Brain microvascular endothelial cell (primary cell): Measurements from ENCODE around the gene DUSP22.

Source experiments
- DNase-seq: peaks from one replicate; pipeline ENCODE4 v3.0.0-alpha.2; 2020
- H3K27ac ChIP-seq: fragments of 250-450 bp; sonication (Bioruptor Pico); 2 replicates; pipeline ENCODE4 v1.5.1; 2020; ENCODE audit warnings: mild to moderate bottlenecking, moderate library complexity
- H3K27me3 ChIP-seq: fragments of 250-450 bp; sonication (Bioruptor Pico); replicated peaks from 2 replicates; pipeline ENCODE4 v1.5.1; 2020; ENCODE audit warnings: mild to moderate bottlenecking
- H3K36me3 ChIP-seq: fragments of 250-450 bp; sonication (Bioruptor Pico); replicated peaks from 2 replicates; pipeline ENCODE4 v1.5.1; 2020; ENCODE audit warnings: mild to moderate bottlenecking
- H3K4me3 ChIP-seq: 2 replicates; pipeline ENCODE4 v1.5.1; 2011; ENCODE audit warnings: low read depth, mild to moderate bottlenecking, control low read depth, low read length, moderate library complexity
- in situ Hi-C: cut with HindIII; loops from 2 replicates; pipeline ENCODE4 v1.10.0; 2017; ENCODE audit warnings: low sequenced_read_pairs, low pct_ligation_motif_present
- TF ChIP-seq, protein P1 (sequence below): IDR thresholded peaks from 2 replicates; pipeline ENCODE4 v1.5.1; 2011; ENCODE audit warnings: low read depth, mild to moderate bottlenecking, moderate library complexity, low read length, control low read depth, inconsistent platforms; ENCODE audit errors: missing control alignments

DUSP22 gene

DNA sequence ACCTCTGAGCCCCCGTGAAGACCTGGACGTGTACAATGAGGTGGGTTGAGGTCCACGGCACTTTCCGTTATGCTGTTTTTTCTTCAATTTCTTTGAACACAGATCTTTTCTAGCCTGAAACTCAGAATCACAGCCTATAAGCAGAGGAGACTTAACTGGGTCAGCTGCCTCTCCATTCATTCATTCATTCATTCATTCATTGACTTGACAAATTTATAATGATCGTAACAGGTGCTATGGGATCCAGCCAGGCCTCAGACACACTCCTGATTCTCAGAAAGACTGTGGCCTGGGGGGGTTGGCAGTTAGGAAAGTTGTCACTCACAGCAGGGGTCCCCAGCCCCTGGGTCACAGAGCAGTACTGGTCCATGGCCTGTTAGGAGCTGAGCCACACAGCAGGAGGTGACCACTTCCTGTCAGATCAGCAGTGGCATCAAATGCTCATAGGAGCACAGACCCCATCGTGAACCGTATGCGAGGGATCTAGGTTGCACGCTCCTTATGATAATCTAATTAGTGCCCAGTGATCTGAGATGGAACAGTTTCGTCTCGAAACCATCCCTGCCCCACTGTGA, 60.7 kb downstream of the DUSP22 start:
- no peak overlapping the region for H3K4me3 ChIP-seq
- H3K36me3 ChIP-seq, result no peaks in the 10 kb centered on the region
- in situ Hi-C loops, result no loop called here
- TF ChIP-seq, protein P1, sequence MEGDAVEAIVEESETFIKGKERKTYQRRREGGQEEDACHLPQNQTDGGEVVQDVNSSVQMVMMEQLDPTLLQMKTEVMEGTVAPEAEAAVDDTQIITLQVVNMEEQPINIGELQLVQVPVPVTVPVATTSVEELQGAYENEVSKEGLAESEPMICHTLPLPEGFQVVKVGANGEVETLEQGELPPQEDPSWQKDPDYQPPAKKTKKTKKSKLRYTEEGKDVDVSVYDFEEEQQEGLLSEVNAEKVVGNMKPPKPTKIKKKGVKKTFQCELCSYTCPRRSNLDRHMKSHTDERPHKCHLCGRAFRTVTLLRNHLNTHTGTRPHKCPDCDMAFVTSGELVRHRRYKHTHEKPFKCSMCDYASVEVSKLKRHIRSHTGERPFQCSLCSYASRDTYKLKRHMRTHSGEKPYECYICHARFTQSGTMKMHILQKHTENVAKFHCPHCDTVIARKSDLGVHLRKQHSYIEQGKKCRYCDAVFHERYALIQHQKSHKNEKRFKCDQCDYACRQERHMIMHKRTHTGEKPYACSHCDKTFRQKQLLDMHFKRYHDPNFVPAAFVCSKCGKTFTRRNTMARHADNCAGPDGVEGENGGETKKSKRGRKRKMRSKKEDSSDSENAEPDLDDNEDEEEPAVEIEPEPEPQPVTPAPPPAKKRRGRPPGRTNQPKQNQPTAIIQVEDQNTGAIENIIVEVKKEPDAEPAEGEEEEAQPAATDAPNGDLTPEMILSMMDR, result no peak
- no peak overlapping the region for H3K27ac ChIP-seq
- DNase-seq, result no peak
- H3K27me3 ChIP-seq, result no peaks in the 10 kb centered on the region

- in situ Hi-C loops, result no loop called here
- DNase-seq, result no peak
- no peak overlapping the region for H3K27ac ChIP-seq
- H3K27me3 ChIP-seq, result no peaks in the 10 kb centered on the region
- H3K4me3 ChIP-seq, result no peak overlapping the region
- TF ChIP-seq, protein P1, result no peak
- H3K36me3 ChIP-seq, result no peaks in the 10 kb centered on the region
These were observed 61.6 kb downstream of the DUSP22 start for GRCh38 chr6:353642-354614.

GRCh38 chr6:354631-355280, 62.5 kb downstream of the DUSP22 start:
- Histone ChIP-seq H3K36me3 (no peaks in the 10 kb centered on the region), H3K4me3 (no peak overlapping the region), H3K27ac (no peak overlapping the region), H3K27me3 (no peaks in the 10 kb centered on the region)
- TF ChIP-seq, protein P1, result no peak
- DNase-seq, result no peak
- in situ Hi-C loops, result no loop called here

DNA sequence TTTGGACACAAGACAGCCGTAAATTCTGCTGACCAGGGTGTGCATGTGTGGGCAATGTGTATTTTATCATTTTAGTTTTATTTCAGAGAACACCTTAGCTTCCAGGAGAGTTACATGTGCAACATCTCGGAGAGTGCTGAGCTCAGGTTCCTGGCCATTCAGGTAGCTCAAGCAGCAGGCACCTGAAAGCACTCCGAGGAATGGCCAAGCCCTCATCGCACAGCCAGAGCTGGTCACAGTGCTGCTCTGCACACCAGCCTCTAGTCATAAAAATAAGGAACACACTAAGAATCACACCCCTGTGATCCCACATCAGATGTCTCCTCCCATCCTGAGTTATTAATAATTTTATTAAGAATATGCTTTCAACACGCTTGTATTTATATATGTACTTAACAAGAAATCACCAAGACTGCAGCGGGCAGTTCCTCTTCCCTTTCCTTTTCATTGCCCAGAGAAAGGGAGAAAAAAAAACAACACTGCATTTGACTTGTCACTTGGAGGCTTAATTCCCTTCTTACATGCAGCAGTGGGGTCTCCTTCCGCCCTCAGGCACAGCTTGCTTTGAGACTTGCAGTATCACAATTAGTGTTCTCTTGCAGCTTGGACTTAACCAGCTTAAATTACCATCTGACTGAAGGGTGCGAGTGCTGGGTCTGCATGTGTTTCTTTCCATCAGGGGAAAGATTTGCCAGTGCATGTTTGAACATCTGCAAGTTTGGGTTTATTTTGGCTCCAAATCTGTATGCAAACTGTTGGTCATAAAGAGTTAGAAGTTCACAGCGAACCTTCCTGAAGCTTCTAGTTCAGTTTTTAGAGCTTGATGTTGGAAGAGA, 63.3 kb downstream of the DUSP22 start:
- in situ Hi-C loops, result no loop called here
- H3K4me3 ChIP-seq, result no peak overlapping the region

GRCh38 chr6:356828-357251, 64.6 kb downstream of the DUSP22 start:
- Histone ChIP-seq H3K36me3 (no peaks in the 10 kb centered on the region), H3K4me3 (no peak overlapping the region), H3K27ac (no peak overlapping the region), H3K27me3 (no peaks in the 10 kb centered on the region)
- DNase-seq, result no peak
- in situ Hi-C loops, result no loop called here
- TF ChIP-seq, protein P1, result no peak

More for the DNA sequence above, 63.3 kb downstream of the DUSP22 start:
- no peak overlapping the region for H3K27ac ChIP-seq
- no peak for DNase-seq
- no peaks in the 10 kb centered on the region for H3K27me3 ChIP-seq
- TF ChIP-seq, protein P1, result no peak
- H3K36me3 ChIP-seq, result no peaks in the 10 kb centered on the region
